Glomerular visceral epithelial cell (primary cell): ENCODE data around the gene ALDH3A2.
A peak's percentile ranks its signal among the peaks of the same experiment; 100 is the strongest.

Experiments used
- DNase-seq: peaks from one replicate; pipeline ENCODE4 v3.0.0-alpha.2; 2016; ENCODE audit errors: extremely low spot score

The ALDH3A2 gene

DNA sequence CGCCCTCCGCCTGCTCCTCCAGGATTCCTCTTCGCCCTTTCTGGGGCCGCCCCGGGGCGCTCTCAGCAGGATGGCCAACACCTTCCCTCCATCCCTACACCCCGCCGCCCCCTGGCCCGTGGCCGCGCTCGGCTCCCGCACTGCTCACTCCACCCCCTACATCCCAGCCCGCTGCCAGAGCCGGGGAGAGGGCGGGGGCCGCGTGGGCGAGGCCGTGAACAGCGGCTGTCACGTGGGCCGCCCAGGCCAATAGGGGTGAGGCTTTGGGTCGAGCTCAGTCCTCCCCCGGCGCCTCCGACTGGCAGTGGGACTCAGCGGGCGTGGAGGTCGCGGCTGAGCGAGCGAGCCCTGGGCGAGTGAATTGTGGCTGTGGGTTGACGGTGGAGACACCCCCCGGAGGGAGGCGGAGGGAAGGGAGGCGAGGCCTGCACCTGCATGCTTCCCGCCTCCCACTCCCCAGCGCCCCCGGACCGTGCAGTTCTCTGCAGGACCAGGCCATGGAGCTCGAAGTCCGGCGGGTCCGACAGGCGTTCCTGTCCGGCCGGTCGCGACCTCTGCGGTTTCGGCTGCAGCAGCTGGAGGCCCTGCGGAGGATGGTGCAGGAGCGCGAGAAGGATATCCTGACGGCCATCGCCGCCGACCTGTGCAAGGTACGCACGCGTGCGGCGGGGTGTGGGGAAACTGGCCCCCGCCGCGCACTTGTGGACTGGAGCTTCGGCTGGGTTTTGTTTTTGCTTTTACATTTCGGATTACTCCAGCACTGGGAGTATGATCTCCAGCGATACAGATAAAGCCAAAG is at the start of gene ALDH3A2:
TSS of gene ALDH3A2 (plus strand) at position 277 of the 799 bp plus-strand sequence. CDS start at position 498, 221 bp downstream.
- DNase-seq, result peak; percentile 97

DNA sequence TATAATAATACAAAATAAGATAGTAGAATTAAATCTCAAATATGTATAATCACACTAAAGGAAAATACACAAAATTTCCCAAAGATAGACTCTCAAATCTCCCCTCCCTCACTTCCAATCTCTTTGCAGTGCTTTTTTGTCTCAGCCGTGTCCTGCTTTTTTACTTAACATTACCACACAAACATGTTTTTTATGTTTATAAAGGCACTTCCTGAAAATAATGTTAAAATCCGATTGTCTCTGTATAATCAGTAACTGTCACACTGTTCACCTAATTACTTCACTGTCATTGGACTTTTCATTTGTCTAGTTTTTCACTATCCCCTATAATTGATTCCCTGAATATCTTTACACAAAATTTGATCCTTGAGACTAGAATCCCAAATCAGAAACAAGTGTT is 38.2 kb upstream of the ALDH3A2 start:
- DNase-seq, result no peak

DNA sequence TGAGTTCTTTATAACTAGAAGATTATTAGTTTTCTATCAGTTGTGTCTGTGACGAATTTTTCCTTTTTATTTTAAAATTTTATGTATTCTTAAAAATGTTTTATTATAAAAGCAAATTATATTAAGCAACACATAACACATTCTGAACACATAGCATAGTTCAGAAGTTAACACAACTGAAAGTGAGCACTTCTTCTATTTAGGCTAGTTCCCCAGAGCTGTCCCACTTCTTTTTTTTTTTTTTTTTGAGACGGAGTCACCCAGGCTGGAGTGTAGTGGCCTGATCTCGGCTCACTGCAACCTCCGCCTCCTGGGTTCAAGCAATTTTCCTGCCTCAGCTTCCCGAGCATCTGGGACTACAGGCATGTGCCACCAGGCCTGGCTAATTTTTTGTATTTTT is 37.7 kb upstream of the ALDH3A2 start:
- DNase-seq, result no peak

DNA sequence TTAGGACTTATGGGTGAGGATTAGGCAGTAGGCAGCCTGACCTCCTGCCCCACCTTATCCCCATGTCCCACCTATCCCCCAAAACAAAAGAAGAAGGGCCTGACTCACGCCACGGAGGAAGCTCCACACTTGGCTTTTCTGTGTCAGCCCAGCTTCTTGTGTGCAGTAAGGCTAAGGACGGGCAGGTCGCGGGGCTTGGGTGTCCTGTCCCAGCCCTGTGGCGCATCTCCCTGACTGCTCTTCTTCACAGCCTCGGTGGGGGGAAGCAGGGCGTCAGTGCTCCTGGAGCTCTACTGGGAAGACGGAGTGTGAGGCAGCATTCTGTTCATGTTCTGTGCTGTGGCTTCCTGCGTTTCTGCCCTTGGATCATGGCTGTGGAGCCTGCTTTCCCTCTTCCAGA is 34.6 kb upstream of the ALDH3A2 start:
- no peak for DNase-seq

DNA sequence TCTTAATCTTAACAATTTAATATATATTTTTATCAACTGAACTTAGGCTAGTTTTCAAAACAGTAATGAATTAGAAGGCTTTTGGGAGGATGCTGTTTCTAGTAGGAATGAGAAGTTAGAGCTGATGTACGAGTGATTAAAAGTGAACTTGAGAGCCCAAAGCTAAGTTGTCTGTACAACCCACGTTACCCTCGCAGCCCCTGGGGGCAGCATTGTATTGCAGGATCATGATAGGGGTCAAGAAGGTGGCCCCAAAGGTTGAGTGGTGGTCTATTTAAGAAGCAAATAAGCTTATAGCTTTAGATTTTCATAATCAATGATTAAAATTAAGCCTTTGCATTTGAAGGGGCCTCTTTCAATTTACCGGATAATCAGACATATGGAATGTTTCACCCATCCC is 33.7 kb upstream of the ALDH3A2 start:
- no peak for DNase-seq

DNA sequence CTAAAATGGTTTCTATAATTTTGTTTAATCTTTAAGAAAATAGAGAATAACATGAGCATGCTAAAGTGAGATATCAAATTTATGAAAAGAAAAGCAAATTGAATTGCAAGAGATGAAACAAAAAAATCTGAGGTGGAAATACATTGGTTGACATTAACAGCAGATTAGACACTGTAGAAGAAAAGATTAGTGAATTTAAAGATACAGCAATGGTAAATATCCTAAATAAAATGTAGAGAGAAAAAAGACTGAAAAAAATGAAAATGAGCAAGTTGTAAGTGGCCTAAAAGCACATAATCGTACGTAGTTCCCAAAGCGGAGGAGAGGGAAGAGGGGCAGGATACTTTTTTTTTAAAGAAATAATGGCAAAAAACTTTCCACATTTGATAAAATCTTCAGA is 30.5 kb upstream of the ALDH3A2 start:
- DNase-seq, result no peak

DNA sequence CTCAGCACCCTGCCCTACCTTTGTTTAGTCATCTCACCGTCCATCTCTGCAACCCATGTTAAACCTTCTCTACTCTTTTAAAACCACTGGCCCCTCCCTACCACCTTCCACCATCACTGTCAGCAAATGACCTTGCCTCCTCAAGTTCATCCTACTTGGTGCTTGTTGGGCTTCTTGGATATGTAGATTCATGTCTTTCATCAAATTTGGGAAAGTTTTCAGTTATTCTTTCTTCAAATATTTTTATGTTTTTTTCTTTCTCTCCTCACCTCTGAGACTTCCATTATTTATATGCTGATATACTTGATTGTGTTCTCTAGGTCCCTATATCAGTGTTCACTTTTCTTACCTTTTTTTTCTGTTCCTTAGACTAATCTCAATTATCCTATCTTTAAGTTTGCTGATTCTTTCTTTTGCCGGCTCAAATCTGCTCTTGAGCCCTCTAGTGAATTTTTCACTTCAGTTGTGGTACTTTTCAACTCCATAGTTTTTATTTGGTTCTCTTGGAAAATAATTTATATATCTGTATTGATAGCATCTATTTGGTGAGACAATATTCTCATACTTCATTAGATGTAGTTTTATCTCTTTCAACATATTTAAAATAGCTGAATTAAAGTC is 28.7 kb upstream of the ALDH3A2 start:
- no peak for DNase-seq

DNA sequence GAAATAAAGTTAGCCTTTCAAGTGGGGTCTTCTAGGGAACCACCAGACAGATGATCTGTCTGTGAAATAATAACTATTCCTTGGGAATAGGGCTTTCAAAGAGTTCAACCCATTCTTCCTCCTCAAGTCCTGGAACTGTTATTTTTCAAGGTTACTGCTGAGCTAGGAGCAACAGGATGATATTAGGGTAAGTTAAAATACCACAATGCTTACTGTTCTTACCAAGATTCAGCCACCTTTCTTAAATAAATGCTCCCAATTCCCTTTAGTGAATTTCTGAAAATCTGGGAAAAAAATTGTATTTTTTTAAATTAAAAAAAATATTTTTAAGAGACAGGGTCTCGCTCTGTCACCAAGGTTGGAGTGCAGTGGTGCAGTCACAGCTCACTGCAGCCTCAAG is 26.9 kb upstream of the ALDH3A2 start:
- DNase-seq, result no peak

DNA sequence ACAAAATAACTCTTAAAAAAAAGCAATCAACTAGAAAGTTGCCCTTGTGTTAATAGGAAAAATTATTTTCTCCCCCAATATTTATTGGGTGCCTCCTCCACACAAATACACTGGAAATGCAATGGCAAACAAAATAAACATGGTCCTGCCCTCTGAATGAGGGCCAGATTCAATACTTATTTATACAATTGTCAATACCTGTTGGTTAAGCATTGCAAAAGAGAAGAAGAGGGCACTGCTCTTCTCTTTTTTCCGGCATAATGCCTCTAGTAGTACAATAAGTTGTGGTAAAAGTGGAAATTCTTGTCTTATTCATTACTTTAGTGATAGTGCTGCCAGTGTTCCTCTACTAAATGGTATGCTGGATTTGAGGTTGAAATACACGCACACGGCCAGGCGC is 22.5 kb upstream of the ALDH3A2 start:
- DNase-seq, result no peak

DNA sequence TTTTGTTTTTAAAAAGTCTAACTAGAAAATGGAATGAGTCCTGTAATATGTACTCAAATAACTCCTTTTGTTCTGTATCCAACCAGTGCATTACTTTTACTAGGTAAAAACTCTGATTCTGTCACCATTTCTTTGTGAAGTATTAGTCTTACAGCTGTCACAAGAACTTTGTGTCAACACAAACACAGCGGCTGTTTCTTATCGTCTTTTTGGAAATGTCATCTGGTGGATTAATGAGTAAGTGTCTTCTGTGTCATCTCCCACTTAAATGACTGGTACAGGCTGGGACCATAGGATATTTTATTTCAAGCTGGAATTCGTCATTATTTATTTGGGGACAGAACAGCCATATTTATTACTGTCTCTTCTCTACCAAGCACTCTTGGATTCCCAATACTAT is 19.1 kb upstream of the ALDH3A2 start:
- DNase-seq, result no peak

DNA sequence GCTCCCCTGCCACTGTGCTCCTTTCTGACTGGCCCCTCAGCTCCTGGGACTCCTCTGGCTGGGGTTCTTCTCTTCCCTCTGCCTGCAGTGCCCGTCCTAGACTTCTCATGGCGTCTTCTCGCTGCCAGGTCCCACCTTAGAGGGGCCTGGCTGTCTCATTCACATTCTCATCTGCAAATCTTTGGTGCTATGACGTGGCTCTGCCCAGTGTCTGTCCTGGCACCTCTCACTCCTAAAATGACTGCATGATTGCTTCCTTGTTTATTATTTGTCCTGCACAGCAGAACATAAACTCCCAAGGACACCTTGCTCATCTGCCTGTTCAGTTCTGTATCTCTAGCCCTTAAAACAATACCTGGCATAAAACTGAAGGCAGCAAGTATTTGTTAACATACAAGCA is 18.5 kb upstream of the ALDH3A2 start:
- no peak for DNase-seq

DNA sequence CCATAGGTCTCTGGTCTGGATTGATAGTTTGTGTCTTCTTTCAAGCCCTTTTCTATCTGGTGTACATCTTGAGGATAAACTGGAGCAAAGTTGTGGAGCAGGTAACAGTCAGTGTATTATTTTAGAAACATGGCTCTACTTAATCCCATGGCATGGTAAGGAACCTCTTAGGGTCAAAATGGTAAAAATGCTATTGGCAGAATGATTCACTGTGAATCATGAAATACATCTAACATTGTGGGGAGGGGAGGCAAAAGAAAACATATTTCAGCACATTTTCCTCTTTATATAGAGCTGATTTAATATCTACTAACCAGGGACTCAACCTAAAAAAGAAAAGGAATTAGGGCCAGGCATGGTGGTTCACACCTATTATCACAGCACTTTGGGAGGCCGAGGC is 17.9 kb upstream of the ALDH3A2 start:
- DNase-seq, result no peak

DNA sequence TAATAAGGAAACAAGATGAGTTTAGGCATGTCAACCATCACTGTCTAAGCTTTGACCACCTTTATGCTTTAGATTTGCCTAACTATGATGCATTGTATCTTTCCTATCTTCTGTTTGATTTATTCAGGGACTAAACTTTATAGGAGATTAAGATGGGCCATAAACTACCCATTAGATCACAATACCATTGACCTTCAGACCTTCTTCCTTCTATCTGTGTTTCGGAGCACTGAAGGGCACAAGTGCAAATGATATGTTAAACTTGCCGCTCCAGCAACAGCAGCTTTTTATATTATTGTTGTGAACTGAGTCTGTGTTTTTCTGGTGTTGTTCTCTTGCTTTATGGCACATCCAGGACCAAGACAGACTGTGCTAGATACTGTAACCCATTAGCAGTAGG is 16.6 kb upstream of the ALDH3A2 start:
- DNase-seq, result no peak

DNA sequence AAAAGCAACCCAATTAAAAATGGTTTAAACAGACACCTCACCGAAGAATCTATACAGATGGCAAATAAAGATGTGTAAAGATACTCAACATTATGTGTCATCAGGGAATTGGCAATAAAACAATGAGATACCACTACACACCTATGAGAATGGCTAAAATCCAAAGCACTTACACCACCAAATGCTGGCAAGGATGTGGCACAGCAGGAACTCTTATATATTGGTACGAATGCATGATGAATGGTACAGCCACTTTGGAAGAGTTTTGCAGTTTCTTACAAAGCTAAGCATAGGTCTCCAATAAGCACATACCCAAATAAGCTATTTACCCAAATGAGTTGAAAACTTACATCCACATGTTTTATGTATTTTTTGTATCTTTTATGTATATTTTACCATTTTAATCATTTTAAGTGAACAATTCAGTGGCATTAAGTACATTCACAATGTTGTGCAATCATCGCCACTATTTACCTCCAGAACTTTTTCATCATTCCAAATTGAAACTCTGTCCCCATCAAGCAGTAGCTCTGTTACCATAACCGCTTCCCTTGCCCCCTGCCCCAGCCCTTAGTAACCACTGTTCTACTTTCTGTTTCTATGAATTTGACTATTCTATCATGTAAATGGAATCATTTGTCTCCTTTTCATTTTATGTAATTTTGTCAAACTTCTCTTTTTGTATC is 6.7 kb upstream of the ALDH3A2 start:
- no peak for DNase-seq

DNA sequence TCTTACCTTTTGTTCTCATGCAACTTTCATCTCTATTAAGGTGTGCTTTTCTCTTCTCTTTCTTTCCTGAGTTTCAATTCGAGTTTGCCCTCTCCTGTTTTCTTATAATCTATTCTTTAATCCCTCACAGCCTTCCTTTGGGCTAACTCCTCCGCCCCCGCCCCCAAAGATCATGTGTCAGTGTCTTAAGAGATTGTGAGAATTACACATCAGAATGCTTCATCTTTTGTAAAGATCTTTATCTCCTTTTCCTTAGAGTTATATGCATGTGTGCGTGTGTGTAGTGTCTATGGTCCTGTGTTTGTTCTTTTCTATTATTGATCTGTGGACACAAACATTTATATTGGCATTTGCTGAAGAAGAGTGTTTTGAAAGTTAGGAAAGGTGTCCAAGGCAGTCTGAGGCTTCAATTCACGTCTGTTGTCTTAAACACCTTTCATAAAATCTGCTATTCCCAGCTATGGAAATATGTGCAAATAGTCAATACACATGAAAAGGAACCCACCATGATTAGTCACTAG is 6.1 kb upstream of the ALDH3A2 start:
- no peak for DNase-seq

DNA sequence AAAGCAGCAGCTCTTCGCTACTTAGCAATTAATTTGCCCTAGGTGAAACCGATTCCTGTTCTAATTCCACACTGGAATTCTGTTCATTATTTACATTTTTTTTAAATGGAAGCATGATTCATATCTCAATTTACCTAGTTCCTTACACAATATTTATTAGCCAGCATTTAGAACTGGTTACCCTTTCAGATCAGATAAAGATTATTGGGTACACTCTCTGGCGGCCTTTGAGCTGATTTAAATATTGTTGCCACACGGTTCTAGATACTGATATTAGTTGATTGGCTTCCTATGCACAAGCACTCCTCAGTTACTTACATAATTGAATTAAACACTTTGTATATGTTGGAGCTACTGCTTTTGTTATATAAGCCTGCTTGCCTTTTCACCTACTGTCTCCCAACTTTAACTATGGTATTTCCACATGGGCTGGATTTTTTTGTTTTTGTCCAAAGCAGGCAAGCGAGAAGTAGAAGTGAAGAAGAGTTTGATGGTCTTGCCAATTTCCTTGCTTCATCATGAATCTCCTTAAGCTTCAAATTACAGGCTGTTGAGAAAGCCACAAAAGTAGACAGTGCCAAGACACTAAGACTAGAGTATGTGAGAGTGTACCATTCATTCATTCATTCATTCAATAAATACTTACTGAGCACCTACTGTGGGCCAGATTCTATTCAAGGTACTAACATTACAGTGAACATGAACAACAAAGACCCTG is 3.9 kb upstream of the ALDH3A2 start:
- no peak for DNase-seq

DNA sequence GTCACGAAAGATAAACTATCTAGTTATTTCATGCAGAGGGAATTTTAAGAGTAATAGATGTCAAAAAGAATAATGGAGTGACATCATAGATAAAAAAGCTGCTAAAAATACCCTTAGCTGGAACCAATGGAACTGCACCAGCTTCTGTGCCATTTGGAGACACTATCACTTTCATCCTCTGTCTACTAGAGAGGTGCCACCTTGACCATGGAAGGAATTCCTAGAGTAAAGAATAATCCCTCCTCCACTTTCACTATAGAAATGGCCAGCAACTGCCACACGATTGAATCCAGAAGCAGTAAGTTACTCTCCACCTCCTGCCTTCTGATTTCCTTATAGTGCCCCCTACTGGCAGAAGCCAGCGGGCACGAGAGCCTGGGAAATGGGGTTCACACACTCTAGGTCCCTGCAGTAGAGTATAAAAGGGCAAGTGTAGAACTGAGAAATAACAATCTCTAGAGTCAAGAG is 2.8 kb upstream of the ALDH3A2 start:
- no peak for DNase-seq

DNA sequence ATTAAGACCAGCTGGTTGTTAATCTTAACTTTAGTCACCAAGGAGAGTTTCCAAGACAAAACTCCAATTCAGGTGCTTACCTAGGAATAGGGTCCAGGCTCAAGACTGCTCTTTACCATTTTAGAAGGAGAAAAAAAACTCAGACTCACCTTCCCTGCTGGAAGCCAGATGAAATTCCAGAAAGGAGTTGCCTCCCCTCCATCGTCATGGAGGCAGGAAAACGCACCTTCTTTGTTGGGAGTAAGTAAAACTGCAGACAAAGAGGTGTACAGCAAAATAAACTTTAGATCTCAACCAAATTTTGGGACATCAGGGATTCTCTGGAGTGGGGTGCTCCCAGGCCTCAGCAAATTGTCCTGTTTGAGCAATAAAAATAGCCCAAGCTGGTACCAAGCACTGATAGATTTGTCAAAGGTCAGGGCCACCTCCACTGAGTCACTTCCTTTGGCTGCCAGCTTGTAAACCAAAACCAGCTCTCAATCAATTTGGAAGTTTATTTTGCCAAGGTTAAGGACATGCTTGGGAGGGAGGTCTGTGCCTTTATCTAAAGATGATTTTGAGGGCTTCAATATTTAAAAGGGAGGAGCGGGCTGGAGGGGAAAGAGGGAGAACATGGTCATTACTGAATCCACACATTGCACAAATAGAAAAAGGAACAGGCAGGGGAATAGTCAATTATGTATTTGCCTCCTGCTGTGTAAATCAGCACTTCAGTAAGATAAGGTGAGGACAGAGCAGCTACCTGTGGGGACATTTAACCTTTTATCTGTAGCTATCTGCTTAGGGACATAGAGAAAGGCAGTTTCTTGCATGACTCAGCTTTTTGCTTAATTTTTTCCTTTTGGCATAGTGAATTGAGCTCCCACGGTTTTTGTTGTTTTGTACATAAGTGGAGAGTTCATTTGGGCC is 1.5 kb upstream of the ALDH3A2 start:
- peak; percentile 24 for DNase-seq

DNA sequence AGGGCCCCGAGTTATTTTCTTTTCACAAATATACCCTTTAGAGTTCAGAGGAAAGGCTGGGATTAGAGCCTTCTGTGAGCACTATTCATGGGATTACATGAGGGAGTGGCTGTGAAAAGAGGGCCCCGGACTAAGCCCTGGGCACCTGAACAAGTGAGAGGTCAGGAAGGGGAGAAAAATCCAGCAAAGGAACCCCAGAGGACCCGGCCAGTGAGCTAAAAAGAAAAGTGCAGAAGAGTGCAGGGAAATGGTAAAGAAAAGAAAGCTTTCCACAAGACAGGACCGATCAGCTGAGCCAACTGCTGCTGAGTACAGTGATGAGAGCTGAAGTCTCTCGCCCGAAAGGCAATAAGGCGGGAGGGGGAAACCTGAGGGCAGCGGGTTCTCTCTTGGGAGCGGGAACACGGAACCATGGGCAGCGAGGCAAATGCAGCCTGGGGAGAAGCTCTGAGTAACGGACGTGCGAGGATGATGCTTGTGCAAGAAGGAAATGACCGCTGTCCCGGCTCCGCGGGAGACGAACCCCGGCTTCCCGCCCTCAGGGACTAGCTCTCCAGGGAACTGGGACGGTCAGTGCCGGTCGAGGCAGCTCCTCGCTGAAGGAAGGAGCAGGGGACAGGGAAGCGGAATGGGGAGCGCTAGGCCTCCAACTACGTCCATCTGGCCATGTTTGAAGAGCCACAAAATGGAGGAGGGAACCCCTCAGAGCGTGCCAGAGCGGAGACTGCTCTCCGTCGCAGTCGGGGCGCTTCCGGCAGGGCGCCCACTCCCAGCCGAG is 665 bp upstream of the ALDH3A2 start:
- DNase-seq, result peak; percentile 69

DNA sequence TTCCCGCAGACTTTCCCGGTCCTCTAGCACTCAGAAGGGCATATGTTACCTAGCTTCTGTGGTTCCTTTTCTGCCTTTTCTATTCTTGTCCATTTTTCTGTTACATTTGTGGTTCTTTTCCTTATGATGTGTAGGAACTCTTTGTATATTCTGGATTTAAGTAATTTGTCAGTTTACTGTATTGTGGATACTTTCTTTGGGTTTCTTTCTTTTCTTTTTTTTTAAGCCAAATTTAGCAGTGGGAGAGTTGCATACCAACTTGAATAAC is 657 bp downstream of the ALDH3A2 start:
- no peak for DNase-seq
